K562 (cell line): ENCODE data around the gene FAM234A. TPM values are rescaled to one million over a fixed set of nuclear protein-coding genes. Genes with fewer than 3 reads are reported as not detected.

Experiments
- ADNP ChIP-seq: fragments of 200-800 bp; sonication (Bioruptor generic); IDR thresholded peaks from 2 replicates; pipeline ENCODE4 v1.6.1; 2016; ENCODE audit warnings: missing genetic modification characterization, missing compliant biosample characterization
- ESRRA ChIP-seq: fragments of 450-650 bp; IDR thresholded peaks from 2 replicates; pipeline ENCODE4 v1.6.1; 2014; ENCODE audit warnings: low read depth, mild to moderate bottlenecking, moderate library complexity, borderline replicate concordance
- HNRNPL ChIP-seq: fragments of 200-400 bp; formaldehyde crosslinking; IDR thresholded peaks from 2 replicates; pipeline ENCODE4 v1.6.1; 2017; ENCODE audit warnings: low read depth, mild to moderate bottlenecking, low read length
- KLF6 ChIP-seq: fragments of 250-450 bp; sonication (Bioruptor Pico); IDR thresholded peaks from 2 replicates; pipeline ENCODE4 v1.4.0; 2020; ENCODE audit warnings: mild to moderate bottlenecking, moderate library complexity, borderline replicate concordance
- NR2C1 ChIP-seq, 2 experiments: fragments of 450-650 bp; IDR thresholded peaks; 2 replicates each; pipeline ENCODE4 v1.6.1; 2017; ENCODE audit warnings: mild to moderate bottlenecking in 2 of 2, antibody characterized with exemption in 1 of 2, inconsistent platforms in 1 of 2, missing compliant biosample characterization in 1 of 2, missing genetic modification characterization in 1 of 2
- ZNF717 ChIP-seq: fragments of 250-450 bp; sonication (Bioruptor Pico); IDR thresholded peaks from 2 replicates; pipeline ENCODE4 v1.5.0; 2021
- polyA plus RNA-seq, 8 experiments: library from polyadenylated mRNA; depleted of rRNA in 4 of 8; stranded (reverse) in 5 of 8; unstranded in 3 of 8; fragments of >200 nt; fragmentation: Nextera tagmentation in 2 of 8; fragmentation: Illumina TruSeq in 1 of 8; extraction: Ambion mirVana in 2 of 8; extraction: Trizol in 1 of 8; gene quantifications; 2 replicates each; pipeline versions ENCODE4 v1.2.1 to v1.2.3, GENCODE V29; 2011 to 2014; ENCODE audit warnings: inconsistent platforms in 1 of 8, missing spikeins in 1 of 8
- total RNA-seq, 7 experiments: library from RNA; depleted of rRNA in 6 of 7; stranded (reverse); fragments of >200 nt in 6 of 7; fragmentation: Illumina TruSeq in 2 of 7; extraction: Trizol in 2 of 7; gene quantifications; 2 replicates each; pipeline versions ENCODE4 v1.2.1 to v1.2.3, GENCODE V29; 2011 to 2021; ENCODE audit warnings: low replicate concordance in 1 of 7
- TF ChIP-seq, protein P1 (sequence below): fragments of 450-650 bp; IDR thresholded peaks from 2 replicates; pipeline ENCODE4 v1.6.1; 2016; ENCODE audit warnings: mild to moderate bottlenecking
- TF ChIP-seq, protein P2 (sequence below): fragments of 250-450 bp; sonication (Bioruptor Pico); IDR thresholded peaks from 2 replicates; pipeline ENCODE4 v1.5.0; 2021; ENCODE audit warnings: mild to moderate bottlenecking, moderate library complexity
- TF ChIP-seq, protein P3 (sequence below): fragments of 450-650 bp; IDR thresholded peaks from 2 replicates; pipeline ENCODE4 v1.6.1; 2016; ENCODE audit warnings: low read depth

FAM234A gene
- total and polyA plus RNA-seq, 9 of the 15 experiments (the other 6 are each of a cell fraction or from before 2014, with no cell fraction given) = 1.0 to 47.9 (median 15.0) TPM

DNA sequence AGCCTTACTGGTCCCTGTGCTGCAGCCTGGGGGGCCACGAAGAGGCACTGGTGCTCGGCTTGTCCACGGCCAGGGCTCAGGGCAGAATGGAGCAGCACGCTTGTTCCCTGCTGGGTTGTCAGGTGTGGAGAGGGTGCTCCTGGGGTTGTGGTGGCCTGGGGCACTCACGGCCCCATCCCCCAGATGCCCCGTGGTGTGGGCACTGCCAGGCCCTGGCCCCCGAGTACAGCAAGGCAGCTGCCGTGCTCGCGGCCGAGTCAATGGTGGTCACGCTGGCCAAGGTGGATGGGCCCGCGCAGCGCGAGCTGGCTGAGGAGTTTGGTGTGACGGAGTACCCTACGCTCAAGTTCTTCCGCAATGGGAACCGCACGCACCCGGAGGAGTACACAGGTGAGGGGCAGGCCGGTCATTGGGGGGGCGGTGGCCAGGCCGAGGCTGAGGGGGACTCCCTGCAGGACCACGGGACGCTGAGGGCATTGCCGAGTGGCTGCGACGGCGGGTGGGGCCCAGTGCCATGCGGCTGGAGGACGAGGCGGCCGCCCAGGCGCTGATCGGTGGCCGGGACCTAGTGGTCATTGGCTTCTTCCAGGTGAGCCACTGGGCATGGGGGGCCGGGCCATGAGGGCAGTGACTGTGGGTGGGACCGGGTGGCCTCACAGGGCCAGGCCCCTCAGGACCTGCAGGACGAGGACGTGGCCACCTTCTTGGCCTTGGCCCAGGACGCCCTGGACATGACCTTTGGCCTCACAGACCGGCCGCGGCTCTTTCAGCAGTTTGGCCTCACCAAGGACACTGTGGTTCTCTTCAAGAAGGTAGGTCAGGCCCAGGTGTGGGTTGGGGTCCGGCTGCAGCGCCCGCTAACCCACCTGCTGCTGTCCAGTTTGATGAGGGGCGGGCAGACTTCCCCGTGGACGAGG is 49.8 kb downstream of the FAM234A start (continued):
- TF ChIP-seq, protein P1, sequence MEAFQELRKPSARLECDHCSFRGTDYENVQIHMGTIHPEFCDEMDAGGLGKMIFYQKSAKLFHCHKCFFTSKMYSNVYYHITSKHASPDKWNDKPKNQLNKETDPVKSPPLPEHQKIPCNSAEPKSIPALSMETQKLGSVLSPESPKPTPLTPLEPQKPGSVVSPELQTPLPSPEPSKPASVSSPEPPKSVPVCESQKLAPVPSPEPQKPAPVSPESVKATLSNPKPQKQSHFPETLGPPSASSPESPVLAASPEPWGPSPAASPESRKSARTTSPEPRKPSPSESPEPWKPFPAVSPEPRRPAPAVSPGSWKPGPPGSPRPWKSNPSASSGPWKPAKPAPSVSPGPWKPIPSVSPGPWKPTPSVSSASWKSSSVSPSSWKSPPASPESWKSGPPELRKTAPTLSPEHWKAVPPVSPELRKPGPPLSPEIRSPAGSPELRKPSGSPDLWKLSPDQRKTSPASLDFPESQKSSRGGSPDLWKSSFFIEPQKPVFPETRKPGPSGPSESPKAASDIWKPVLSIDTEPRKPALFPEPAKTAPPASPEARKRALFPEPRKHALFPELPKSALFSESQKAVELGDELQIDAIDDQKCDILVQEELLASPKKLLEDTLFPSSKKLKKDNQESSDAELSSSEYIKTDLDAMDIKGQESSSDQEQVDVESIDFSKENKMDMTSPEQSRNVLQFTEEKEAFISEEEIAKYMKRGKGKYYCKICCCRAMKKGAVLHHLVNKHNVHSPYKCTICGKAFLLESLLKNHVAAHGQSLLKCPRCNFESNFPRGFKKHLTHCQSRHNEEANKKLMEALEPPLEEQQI = no peak
- TF ChIP-seq NR2C1 (IDR thresholded peaks at IDR 0.05) = peak; percentile 32; the same call in 1 of the 2 replicates
- no peak for TF ChIP-seq NR2C1 (tag; IDR thresholded peaks at IDR 0.05)
- TF ChIP-seq, protein P2, sequence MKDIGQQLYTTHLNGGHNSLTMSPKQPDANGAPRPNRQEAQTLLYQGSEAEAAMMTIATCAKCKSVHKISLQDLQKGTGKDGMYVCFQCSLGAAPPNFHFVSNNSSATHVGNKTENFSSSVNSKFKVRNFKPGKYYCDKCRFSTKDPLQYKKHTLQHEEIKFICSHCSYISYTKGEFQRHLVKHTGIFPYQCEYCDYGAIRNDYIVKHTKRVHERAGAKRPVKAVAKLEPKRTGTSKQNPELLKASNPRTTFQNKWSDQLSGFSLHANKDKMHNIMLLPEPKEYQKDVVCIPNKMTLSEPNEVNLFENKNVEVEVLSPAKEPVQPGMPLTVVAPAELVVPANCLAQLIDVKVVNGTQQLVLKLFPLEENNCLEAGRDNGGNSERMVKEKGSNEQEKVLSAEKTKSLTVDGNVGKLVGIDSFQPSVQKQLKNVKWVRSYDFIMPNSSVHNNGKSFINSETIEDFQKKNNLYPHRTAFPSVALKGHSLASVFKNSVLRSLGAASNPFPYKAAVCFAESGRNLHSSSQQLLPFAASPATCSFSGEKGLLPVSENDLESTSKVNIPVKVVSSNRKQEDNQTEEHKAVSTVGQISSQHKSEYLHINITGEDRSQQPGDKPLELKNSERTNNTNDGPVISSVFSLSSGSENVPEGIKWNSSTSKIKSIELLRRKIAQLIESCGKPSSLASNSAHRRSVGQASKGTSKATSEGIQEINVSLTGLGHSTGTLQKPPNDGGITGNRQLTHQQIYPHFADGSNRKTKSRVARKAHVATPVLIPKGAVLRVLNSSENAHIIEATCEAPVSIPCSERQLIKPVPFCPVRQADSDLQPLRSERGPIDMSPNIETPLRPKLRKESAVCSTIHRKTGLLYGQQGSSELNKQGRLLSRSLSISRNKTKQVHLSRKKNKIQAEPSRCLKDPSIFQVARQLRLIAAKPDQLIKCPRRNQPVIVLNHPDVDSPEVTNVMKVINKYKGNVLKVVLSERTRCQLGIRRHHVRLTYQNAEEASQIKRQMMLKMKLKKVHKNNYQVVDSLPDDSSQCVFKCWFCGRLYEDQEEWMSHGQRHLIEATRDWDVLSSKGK (CRISPR knock-in tag) = no peak
- TF ChIP-seq ESRRA = no peak
- TF ChIP-seq KLF6 (CRISPR knock-in tag) = no peak
- TF ChIP-seq, protein P3, sequence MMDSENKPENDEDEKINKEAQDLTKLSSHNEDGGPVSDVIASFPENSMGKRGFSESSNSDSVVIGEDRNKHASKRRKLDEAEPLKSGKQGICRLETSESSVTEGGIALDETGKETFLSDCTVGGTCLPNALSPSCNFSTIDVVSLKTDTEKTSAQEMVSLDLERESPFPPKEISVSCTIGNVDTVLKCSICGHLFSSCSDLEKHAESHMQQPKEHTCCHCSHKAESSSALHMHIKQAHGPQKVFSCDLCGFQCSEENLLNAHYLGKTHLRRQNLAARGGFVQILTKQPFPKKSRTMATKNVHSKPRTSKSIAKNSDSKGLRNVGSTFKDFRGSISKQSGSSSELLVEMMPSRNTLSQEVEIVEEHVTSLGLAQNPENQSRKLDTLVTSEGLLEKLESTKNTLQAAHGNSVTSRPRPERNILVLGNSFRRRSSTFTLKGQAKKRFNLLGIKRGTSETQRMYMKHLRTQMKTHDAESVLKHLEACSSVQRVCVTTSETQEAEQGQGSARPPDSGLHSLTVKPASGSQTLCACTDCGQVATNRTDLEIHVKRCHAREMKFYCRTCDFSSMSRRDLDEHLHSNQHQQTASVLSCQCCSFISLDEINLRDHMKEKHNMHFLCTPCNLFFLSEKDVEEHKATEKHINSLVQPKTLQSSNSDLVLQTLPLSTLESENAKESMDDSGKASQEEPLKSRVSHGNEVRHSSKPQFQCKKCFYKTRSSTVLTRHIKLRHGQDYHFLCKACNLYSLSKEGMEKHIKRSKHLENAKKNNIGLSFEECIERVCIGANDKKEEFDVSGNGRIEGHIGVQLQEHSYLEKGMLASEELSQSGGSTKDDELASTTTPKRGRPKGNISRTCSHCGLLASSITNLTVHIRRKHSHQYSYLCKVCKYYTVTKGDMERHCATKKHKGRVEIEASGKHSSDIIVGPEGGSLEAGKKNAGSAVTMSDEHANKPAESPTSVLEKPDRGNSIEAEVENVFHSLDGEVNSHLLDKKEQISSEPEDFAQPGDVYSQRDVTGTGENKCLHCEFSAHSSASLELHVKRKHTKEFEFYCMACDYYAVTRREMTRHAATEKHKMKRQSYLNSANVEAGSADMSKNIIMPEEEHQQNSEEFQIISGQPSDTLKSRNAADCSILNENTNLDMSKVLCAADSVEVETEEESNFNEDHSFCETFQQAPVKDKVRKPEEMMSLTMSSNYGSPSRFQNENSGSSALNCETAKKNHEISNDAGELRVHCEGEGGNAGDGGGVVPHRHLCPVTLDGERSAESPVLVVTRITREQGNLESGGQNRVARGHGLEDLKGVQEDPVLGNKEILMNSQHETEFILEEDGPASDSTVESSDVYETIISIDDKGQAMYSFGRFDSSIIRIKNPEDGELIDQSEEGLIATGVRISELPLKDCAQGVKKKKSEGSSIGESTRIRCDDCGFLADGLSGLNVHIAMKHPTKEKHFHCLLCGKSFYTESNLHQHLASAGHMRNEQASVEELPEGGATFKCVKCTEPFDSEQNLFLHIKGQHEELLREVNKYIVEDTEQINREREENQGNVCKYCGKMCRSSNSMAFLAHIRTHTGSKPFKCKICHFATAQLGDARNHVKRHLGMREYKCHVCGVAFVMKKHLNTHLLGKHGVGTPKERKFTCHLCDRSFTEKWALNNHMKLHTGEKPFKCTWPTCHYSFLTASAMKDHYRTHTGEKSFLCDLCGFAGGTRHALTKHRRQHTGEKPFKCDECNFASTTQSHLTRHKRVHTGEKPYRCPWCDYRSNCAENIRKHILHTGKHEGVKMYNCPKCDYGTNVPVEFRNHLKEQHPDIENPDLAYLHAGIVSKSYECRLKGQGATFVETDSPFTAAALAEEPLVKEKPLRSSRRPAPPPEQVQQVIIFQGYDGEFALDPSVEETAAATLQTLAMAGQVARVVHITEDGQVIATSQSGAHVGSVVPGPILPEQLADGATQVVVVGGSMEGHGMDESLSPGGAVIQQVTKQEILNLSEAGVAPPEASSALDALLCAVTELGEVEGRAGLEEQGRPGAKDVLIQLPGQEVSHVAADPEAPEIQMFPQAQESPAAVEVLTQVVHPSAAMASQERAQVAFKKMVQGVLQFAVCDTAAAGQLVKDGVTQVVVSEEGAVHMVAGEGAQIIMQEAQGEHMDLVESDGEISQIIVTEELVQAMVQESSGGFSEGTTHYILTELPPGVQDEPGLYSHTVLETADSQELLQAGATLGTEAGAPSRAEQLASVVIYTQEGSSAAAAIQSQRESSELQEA = no peak
- TF ChIP-seq HNRNPL = peak; percentile 76
- no peak for TF ChIP-seq ZNF717 (CRISPR knock-in tag)
- no peak for TF ChIP-seq ADNP (tag)
